Erythroblast (primary cell): ENCODE measurements around the gene SLAMF1.

ENCODE experiments used
- GATA1 ChIP-seq: IDR thresholded peaks from 2 replicates; pipeline ENCODE4 v1.6.1; 2011; ENCODE audit warnings: low read depth, mild to moderate bottlenecking, control low read depth, low read length, moderate library complexity
- POLR2A ChIP-seq: IDR thresholded peaks from 2 replicates; pipeline ENCODE4 v1.6.1; 2011; ENCODE audit warnings: mild to moderate bottlenecking, low read length

DNA sequence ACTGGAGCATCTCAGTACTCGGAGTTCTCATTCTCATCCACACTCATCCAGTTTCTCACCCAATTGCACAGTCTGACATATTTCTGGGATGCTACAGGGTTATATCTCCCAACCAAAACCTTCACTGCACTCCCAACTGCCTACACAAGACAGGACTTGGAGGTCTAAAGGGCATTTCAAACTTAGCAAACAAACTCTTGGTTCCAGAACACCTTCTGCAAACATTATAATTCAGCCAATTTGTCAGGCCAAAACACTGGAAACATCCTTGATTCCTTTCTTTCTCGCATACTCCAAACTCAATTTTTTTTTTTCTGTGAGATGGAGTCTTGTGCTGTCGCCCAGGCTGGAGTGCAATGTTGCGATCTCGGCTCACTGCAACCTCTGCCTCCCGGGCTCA lies 7.9 kb downstream of the SLAMF1 start:
- no peak for TF ChIP-seq POLR2A
- TF ChIP-seq GATA1: no peak
